GM21360 (cell line): ENCODE data around the gene HAUS7.
A peak's percentile ranks its signal among the peaks of the same experiment; 100 is the strongest.

ENCODE experiments used
- ATAC-seq: cut with Tn5 transposase; IDR thresholded peaks from one replicate; pipeline ENCODE4 v1.9.1; 2021; ENCODE audit warnings: mild to moderate bottlenecking, moderate library complexity; ENCODE audit not compliant: unreplicated experiment

HAUS7 gene

GRCh38 chrX:153477901-153478300 lies 7.5 kb upstream of the HAUS7 start:
- no peak for ATAC-seq

- no peak for ATAC-seq
Observed at GRCh38 chrX:153477364-153477857, 7.0 kb upstream of the HAUS7 start.

- no peak for ATAC-seq
Observed at GRCh38 chrX:153476666-153477363, 6.4 kb upstream of the HAUS7 start.

GRCh38 chrX:153475751-153476281 lies 5.4 kb upstream of the HAUS7 start:
- ATAC-seq: no peak

- no peak for ATAC-seq
Observed at GRCh38 chrX:153475271-153475670, 4.9 kb upstream of the HAUS7 start.

GRCh38 chrX:153474718-153475117 lies 4.3 kb upstream of the HAUS7 start:
- no peak for ATAC-seq

GRCh38 chrX:153474266-153474665 lies 3.9 kb upstream of the HAUS7 start:
- no peak for ATAC-seq

- no peak for ATAC-seq
Observed at GRCh38 chrX:153473126-153473525, 2.8 kb upstream of the HAUS7 start.

GRCh38 chrX:153471663-153472280 lies 1.4 kb upstream of the HAUS7 start:
- ATAC-seq: no peak

- peak; percentile 18 for ATAC-seq
Observed at GRCh38 chrX:153469811-153470410, 465 bp downstream of the HAUS7 start.

GRCh38 chrX:153468008-153468580 lies 2.3 kb downstream of the HAUS7 start:
- ATAC-seq: no peak

- no peak for ATAC-seq
Observed at GRCh38 chrX:153465691-153466380, 4.5 kb downstream of the HAUS7 start.

- no peak for ATAC-seq
Observed at GRCh38 chrX:153464116-153464515, 6.3 kb downstream of the HAUS7 start.

GRCh38 chrX:153463556-153463955 lies 6.8 kb downstream of the HAUS7 start:
- no peak for ATAC-seq

- no peak for ATAC-seq
Observed at GRCh38 chrX:153463031-153463430, 7.3 kb downstream of the HAUS7 start.

- ATAC-seq: no peak
Observed at GRCh38 chrX:153462291-153462690, 8.1 kb downstream of the HAUS7 start.

- ATAC-seq: no peak
Observed at GRCh38 chrX:153460826-153461225, 9.6 kb downstream of the HAUS7 start.

- no peak for ATAC-seq
Observed at GRCh38 chrX:153459986-153460385, 10.4 kb downstream of the HAUS7 start.

GRCh38 chrX:153458476-153458875 lies 11.9 kb downstream of the HAUS7 start:
- no peak for ATAC-seq

- ATAC-seq: no peak
Observed at GRCh38 chrX:153457827-153458466, 12.4 kb downstream of the HAUS7 start.
